HCT116 (cell line): Measurements from ENCODE around the gene CHCHD3. TPM values are rescaled to one million over a fixed set of nuclear protein-coding genes. Genes with fewer than 3 reads are reported as not detected.

Source experiments
- ATAC-seq: fragments of 200-7000 bp; cut with Tn5 transposase; 2 replicates; pipeline ENCODE4 v1.9.1; 2020; ENCODE audit warnings: mild to moderate bottlenecking, moderate library complexity
- BruUV-seq: library from RNA; stranded (reverse); fragments of 400-500 nt; replicated peaks from 2 replicates; lab custom pipeline; 2021; lab: Mats Ljungman, UMichigan
- CTCF ChIA-PET: fragments of 300-600 bp; sonication (Branson Sonifier 250); formaldehyde crosslinking; loops from one replicate; lab custom pipeline; 2021; ENCODE audit warnings: antibody characterized with exemption; lab: Charles Lee
- POLR2A ChIA-PET: fragments of 300-600, 350-600 bp; sonication (Branson Sonifier 250); formaldehyde crosslinking; loops from one replicate; lab custom pipeline; 2021; ENCODE audit warnings: antibody characterized with exemption; lab: Charles Lee
- RAD21 ChIA-PET, 2 experiments: fragments of 300-600 bp; sonication (Branson Sonifier 250); formaldehyde crosslinking; loops; one replicate each; lab custom pipeline; 2023; ENCODE audit warnings: low total read pairs in 2 of 2; ENCODE audit not compliant: uncharacterized antibody in 2 of 2, unreplicated experiment in 2 of 2, low non-redundant PET in 1 of 2; lab: Charles Lee
- DNase-seq: peaks from one replicate; pipeline ENCODE4 v3.0.0-alpha.2; 2010; ENCODE audit warnings: low read depth, low spot score
- H2AFZ ChIP-seq: fragments of 200-600 bp; shearing (Covaris generic), sonication (generic); 2 replicates; pipeline ENCODE4 v1.6.1; 2017; ENCODE audit warnings: low read depth, mixed run types, mixed read lengths, antibody characterized with exemption, low read length; ENCODE audit not compliant: poor library complexity, severe bottlenecking
- H3K27ac ChIP-seq: 2 replicates; pipeline ENCODE4 v1.5.1; 2012; ENCODE audit warnings: low read depth, low read length
- H3K27me3 ChIP-seq: fragments of 200-600 bp; sonication (generic); 2 replicates; pipeline ENCODE4 v1.6.1; 2016; ENCODE audit warnings: mixed run types, low read length, mixed read lengths; ENCODE audit not compliant: insufficient read depth
- H3K36me3 ChIP-seq, 2 experiments: fragments of 200-500 bp in 1 of 2; fragments of 200-600 bp in 1 of 2; sonication (Bioruptor generic) in 1 of 2; sonication (generic) in 1 of 2; 2 replicates each; pipeline versions ENCODE4 v1.5.1 to v1.6.1; 2014 to 2016; ENCODE audit warnings: low read length in 2 of 2, inconsistent platforms in 1 of 2, mixed read lengths in 1 of 2, mixed run types in 1 of 2; ENCODE audit not compliant: insufficient read depth in 2 of 2, control insufficient read depth in 1 of 2
- H3K4me1 ChIP-seq, 2 experiments: fragments of 200-600 bp in 1 of 2; sonication (generic) in 1 of 2; 2 replicates each; pipeline versions ENCODE4 v1.5.1 to v1.6.1; 2012 to 2017; ENCODE audit warnings: low read length in 2 of 2, inconsistent platforms in 1 of 2, mild to moderate bottlenecking in 1 of 2, mixed read lengths in 1 of 2, mixed run types in 1 of 2, moderate library complexity in 1 of 2; ENCODE audit not compliant: insufficient read depth in 2 of 2, control insufficient read depth in 1 of 2
- H3K4me2 ChIP-seq: fragments of 200-600 bp; sonication (generic); 2 replicates; pipeline ENCODE4 v1.6.1; 2017; ENCODE audit warnings: mixed run types, low read length, mixed read lengths
- H3K4me3 ChIP-seq, 2 experiments: fragments of 200-600 bp in 1 of 2; sonication (generic) in 1 of 2; replicated peaks in 1 of 2; 2 replicates each; pipeline ENCODE4 v1.5.1; 2011 to 2016; ENCODE audit warnings: low read length in 2 of 2, control low read depth in 1 of 2, low read depth in 1 of 2, mild to moderate bottlenecking in 1 of 2, mixed read lengths in 1 of 2, mixed run types in 1 of 2
- H3K79me2 ChIP-seq: fragments of 200-600 bp; sonication (generic); 2 replicates; pipeline ENCODE4 v1.6.1; 2017; ENCODE audit warnings: mild to moderate bottlenecking, mixed run types, low read length, moderate library complexity, mixed read lengths; ENCODE audit not compliant: insufficient read depth
- H3K9ac ChIP-seq: fragments of 200-600 bp; sonication (generic); 2 replicates; pipeline ENCODE4 v1.6.1; 2016; ENCODE audit warnings: low read length, mixed read lengths
- H3K9me2 ChIP-seq: fragments of 200-600 bp; sonication (generic), shearing (Covaris generic); 2 replicates; pipeline ENCODE4 v1.6.1; 2017; ENCODE audit warnings: mixed run types, mild to moderate bottlenecking, moderate library complexity; ENCODE audit not compliant: insufficient read depth
- H3K9me3 ChIP-seq, 2 experiments: fragments of 200-500 bp in 1 of 2; fragments of 200-600 bp in 1 of 2; sonication (Bioruptor generic) in 1 of 2; sonication (generic) in 1 of 2; 2 replicates each; pipeline ENCODE4 v1.6.1; 2014 to 2017; ENCODE audit warnings: low read length in 2 of 2, mixed read lengths in 2 of 2, inconsistent platforms in 1 of 2, low read depth in 1 of 2, mild to moderate bottlenecking in 1 of 2, mixed run types in 1 of 2, moderate library complexity in 1 of 2; ENCODE audit not compliant: control insufficient read depth in 1 of 2, insufficient read depth in 1 of 2
- H4K20me1 ChIP-seq: fragments of 200-600 bp; sonication (generic), shearing (Covaris generic); 2 replicates; pipeline ENCODE4 v1.6.1; 2017; ENCODE audit warnings: mixed run types, mild to moderate bottlenecking, moderate library complexity; ENCODE audit not compliant: insufficient read depth
- ATF3 ChIP-seq: IDR thresholded peaks from 2 replicates; pipeline ENCODE4 v1.6.1; 2012
- CBX3 ChIP-seq: IDR thresholded peaks from 2 replicates; pipeline ENCODE4 v1.6.1; 2012; ENCODE audit warnings: low read depth
- CEBPB ChIP-seq: IDR thresholded peaks from 2 replicates; pipeline ENCODE4 v1.6.1; 2012; ENCODE audit warnings: low read depth
- CTCF ChIP-seq, 3 experiments: fragments of 200-600 bp in 1 of 3; sonication (generic) in 1 of 3; IDR thresholded peaks in 2 of 3; conservative IDR thresholded peaks in 1 of 3; 2 replicates each; pipeline ENCODE4 v1.5.1; 2012 to 2017; ENCODE audit warnings: low read depth in 2 of 3, low read length in 2 of 3, antibody characterized with exemption in 1 of 3, borderline replicate concordance in 1 of 3, control low read depth in 1 of 3, mild to moderate bottlenecking in 1 of 3, mixed read lengths in 1 of 3, mixed run types in 1 of 3, moderate library complexity in 1 of 3; ENCODE audit not compliant: insufficient read depth in 1 of 3
- EGR1 ChIP-seq: IDR thresholded peaks from 2 replicates; pipeline ENCODE4 v1.6.1; 2012; ENCODE audit warnings: low read depth
- ELF1 ChIP-seq: IDR thresholded peaks from 2 replicates; pipeline ENCODE4 v1.6.1; 2012; ENCODE audit warnings: low read depth, borderline replicate concordance
- EZH2 ChIP-seq: fragments of 200-600 bp; sonication (generic); IDR thresholded peaks from 2 replicates; pipeline ENCODE4 v1.6.1; 2017; ENCODE audit warnings: antibody characterized with exemption, mixed run types
- EZH2phosphoT487 ChIP-seq: fragments of 200-600 bp; IDR thresholded peaks from 2 replicates; pipeline ENCODE4 v1.6.1; 2018; ENCODE audit warnings: antibody characterized with exemption, borderline replicate concordance
- FOSL1 ChIP-seq: IDR thresholded peaks from 2 replicates; pipeline ENCODE4 v1.6.1; 2012; ENCODE audit warnings: low read depth
- JUND ChIP-seq: IDR thresholded peaks from 2 replicates; pipeline ENCODE4 v1.6.1; 2012
- POLR2A ChIP-seq: IDR thresholded peaks from 2 replicates; pipeline ENCODE4 v1.7.0; 2011; ENCODE audit warnings: borderline replicate concordance; ENCODE audit not compliant: insufficient read depth, insufficient read length; ENCODE audit errors: extremely low read depth
- POLR2AphosphoS5 ChIP-seq: IDR thresholded peaks from 2 replicates; pipeline ENCODE4 v1.6.1; 2011; ENCODE audit warnings: mild to moderate bottlenecking, low read depth, low read length, moderate library complexity
- SIN3A ChIP-seq: IDR thresholded peaks from 2 replicates; pipeline ENCODE4 v1.6.1; 2012; ENCODE audit warnings: low read depth
- SRF ChIP-seq: IDR thresholded peaks from 2 replicates; pipeline ENCODE4 v1.6.1; 2012; ENCODE audit warnings: low read depth
- TCF7L2 ChIP-seq: IDR thresholded peaks from 2 replicates; pipeline ENCODE4 v1.7.0; 2011; ENCODE audit warnings: borderline replicate concordance, inconsistent platforms; ENCODE audit not compliant: insufficient read depth, insufficient read length; ENCODE audit errors: extremely low read depth
- YY1 ChIP-seq: IDR thresholded peaks from 2 replicates; pipeline ENCODE4 v1.6.1; 2011; ENCODE audit warnings: low read length, low read depth, moderate library complexity, mild to moderate bottlenecking; ENCODE audit not compliant: insufficient replicate concordance; ENCODE audit errors: extremely low read depth
- ZFX ChIP-seq: fragments of 450-650 bp; IDR thresholded peaks from 2 replicates; pipeline ENCODE4 v1.6.1; 2017
- intact Hi-C: fragments of 100-400 bp; cut with micrococcal nuclease; formaldehyde crosslinking; loops from 2 replicates; pipeline ENCODE4 v1.10.0; 2022
- total RNA-seq: library from RNA; stranded (reverse); gene quantifications from one replicate; pipeline ENCODE4 v1.2.1, GENCODE V29; 2021; ENCODE audit not compliant: unreplicated experiment

Gene CHCHD3
- total RNA-seq, 1 experiment from 2014 or later, result 73.5 TPM

DNA sequence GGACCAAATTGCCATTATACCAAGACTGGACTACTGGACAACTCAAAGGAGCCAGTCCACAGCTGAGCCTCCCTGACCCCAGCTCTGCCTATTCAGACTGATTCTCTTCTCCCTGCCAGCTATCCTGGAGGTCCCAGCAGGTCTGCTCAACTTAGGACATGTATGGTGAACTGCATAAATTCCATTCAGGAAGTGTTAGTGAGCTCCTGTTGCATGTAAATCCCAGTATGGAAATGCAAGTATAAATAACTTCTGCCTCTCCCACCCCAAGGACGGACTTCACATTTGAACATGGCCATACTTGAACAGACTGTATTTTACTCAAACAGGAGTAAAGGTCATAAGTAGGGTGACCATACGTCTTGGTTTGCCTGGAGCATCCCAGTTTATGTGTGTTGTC lies 128.4 kb downstream of the CHCHD3 start:
- no peaks in the 10 kb centered on the region; the same call in 1 of the 2 replicates for H3K79me2 ChIP-seq
- H3K4me2 ChIP-seq, result no peak overlapping the region
- no peak for TF ChIP-seq ATF3
- TF ChIP-seq EZH2phosphoT487, result no peak
- no peak for TF ChIP-seq CEBPB
- TF ChIP-seq SRF, result no peak
- TF ChIP-seq, all 23 proteins: peak for 0
- H3K9ac ChIP-seq, result no peak overlapping the region
- RAD21 ChIA-PET, result no interaction called here
- no peaks in the 10 kb centered on the region for H4K20me1 ChIP-seq
- H3K9me3 ChIP-seq, result no peaks in the 10 kb centered on the region
- H2AFZ ChIP-seq, result no peak overlapping the region
- intact Hi-C loops, result no loop called here
- H3K4me3 ChIP-seq, result no peak overlapping the region
- no peaks in the 10 kb centered on the region for H3K9me2 ChIP-seq
- no peaks in the 10 kb centered on the region for H3K4me1 ChIP-seq
- H3K27ac ChIP-seq, result no peak overlapping the region
- no peak for ATAC-seq
- POLR2A ChIA-PET, result no interaction called here
- H3K27me3 ChIP-seq, result no peaks in the 10 kb centered on the region
- no peaks in the 10 kb centered on the region for H3K36me3 ChIP-seq
- DNase-seq, result no peak
- no TSS peak for BruUV-seq
- CTCF ChIA-PET, result no interaction called here

DNA sequence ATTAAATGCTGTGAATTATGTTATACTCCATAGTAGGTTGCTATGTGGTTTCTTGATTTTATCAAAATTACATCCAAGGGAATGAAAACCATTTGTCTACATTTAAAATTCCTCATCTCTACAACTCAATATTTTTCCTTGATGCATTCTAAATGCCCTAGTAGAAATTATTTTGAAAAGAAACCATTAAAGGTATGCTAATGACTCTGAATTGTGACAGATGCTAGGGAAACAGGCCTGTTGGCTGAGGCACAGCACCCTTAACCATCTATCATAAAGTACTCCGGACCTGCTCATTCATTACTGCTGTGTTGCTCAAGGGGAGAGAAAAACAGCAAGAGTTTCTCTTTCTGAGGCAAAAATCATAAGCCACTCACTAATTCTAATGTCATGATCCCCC lies 131.2 kb downstream of the CHCHD3 start:
- Histone ChIP-seq H2AFZ (no peak overlapping the region), H3K4me3 (no peak overlapping the region), H3K9ac (no peak overlapping the region), H4K20me1 (no peaks in the 10 kb centered on the region), H3K36me3 (no peaks in the 10 kb centered on the region), H3K9me3 (no peaks in the 10 kb centered on the region), H3K27ac (no peak overlapping the region), H3K4me1 (no peaks in the 10 kb centered on the region), H3K27me3 (no peaks in the 10 kb centered on the region), H3K4me2 (no peak overlapping the region), H3K79me2 (no peaks in the 10 kb centered on the region; the same call in 1 of the 2 replicates), H3K9me2 (no peaks in the 10 kb centered on the region)
- DNase-seq, result no peak
- ChIA-PET CTCF (no interaction called here), POLR2A (no interaction called here), RAD21 (no interaction called here)
- TF ChIP-seq EGR1 (no peak), YY1 (no peak), ELF1 (no peak), TCF7L2 (no peak), SIN3A (no peak), ZFX (no peak), CTCF (IDR thresholded peaks at IDR 0.05 in 2 of 3, conservative IDR thresholded peaks at IDR 0.05 in 1 of 3; ENCODE audit: borderline replicate concordance in 1 of 3, insufficient read depth in 1 of 3, low read depth in 2 of 3, low read length in 2 of 3) (no peak), SRF (no peak), POLR2A (no peak), EZH2phosphoT487 (no peak), POLR2AphosphoS5 (no peak), CBX3 (no peak), FOSL1 (no peak), EZH2 (no peak), JUND (no peak), CEBPB (no peak)
- no peak for ATAC-seq
- BruUV-seq, result no TSS peak
- intact Hi-C loops, result no loop called here
